Measurements from ENCODE around the gene CRY2. TPM values are rescaled to one million over a fixed set of nuclear protein-coding genes. Genes with fewer than 3 reads are reported as not detected.

The CRY2 gene
- total and polyA plus RNA-seq, 2 of the 8 experiments (the other 6 are each of a cell fraction or from before 2014, with no cell fraction given) = 8.0 to 9.4 TPM

DNA sequence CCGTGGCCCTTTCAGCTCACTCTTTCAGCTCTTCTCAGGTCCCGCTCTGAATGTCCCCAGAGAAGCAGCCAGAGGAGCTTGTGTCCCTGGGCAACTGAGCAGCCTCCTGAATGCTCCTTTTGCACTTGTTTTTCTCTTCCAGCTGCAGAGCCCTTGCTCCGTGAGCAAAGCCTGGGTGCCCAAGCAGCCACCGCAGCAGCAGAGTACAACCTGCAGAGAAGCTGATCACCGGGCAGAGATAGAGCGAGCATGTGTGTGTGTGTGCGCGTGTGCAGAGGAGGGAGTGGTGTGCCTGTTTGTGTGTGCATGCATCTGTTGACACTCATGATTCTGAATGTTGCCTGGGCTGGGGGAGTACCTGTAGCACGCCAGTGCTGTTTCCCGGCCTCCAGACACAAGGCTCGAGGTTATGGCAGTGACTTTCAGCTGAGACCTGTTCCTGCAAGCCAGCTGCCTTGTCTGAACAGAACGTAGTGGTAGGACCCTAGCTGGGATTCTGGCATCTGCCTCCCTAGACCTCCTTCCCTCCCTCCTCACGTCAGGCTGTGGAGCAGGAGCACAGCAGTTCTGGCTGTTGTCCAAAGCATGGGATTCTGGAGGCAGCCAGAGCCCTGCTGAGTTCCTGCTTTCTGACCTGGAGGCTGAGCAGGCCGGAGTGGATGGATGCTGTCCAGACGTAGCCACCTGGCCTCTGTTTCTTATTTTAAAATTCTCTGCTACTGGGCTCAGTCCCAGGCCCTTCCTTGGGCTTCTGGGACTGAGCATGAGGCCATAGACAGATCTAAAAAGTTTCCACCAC is 33.7 kb downstream of the CRY2 start (continued):
- no peak for TF ChIP-seq POU5F1 (IDR thresholded peaks at IDR 0.05; ENCODE audit: low read depth, low read length)
- no peak for TF ChIP-seq CBX8 (IDR thresholded peaks at IDR 0.05; ENCODE audit: borderline replicate concordance, low read depth, low read length)
- no peak for TF ChIP-seq NRF1 (IDR thresholded peaks at IDR 0.05; ENCODE audit: low read depth, low read length)
- no peak for TF ChIP-seq GABPA (IDR thresholded peaks at IDR 0.05; ENCODE audit: borderline replicate concordance, insufficient read depth, low read length)
- no peak for TF ChIP-seq GTF2F1 (IDR thresholded peaks at IDR 0.05; ENCODE audit: borderline replicate concordance, low read depth, low read length)
- no peak for TF ChIP-seq EGR1 (IDR thresholded peaks at IDR 0.05; ENCODE audit: borderline replicate concordance, low read depth, low read length)
- TF ChIP-seq JUND (IDR thresholded peaks at IDR 0.05; ENCODE audit: low read length) = no peak
- no peak for TF ChIP-seq ZNF274 (IDR thresholded peaks at IDR 0.05; ENCODE audit: borderline replicate concordance, extremely low read depth, low read length)

All from H1 (cell line).